HepG2 (cell line): Measurements from ENCODE around the gene SRRM4.

Experiments used
- TAF1 ChIP-seq: sonication (generic); formaldehyde crosslinking; IDR thresholded peaks from 2 replicates; pipeline ENCODE4 v1.4.0; 2020; ENCODE audit warnings: missing genetic modification reagents
- ZBTB20 ChIP-seq: sonication (generic); formaldehyde crosslinking; IDR thresholded peaks from 2 replicates; pipeline ENCODE4 v1.8.1; 2023; ENCODE audit warnings: missing genetic modification reagents, low read depth, mild to moderate bottlenecking, borderline replicate concordance
- TF ChIP-seq, protein P1 (sequence below): sonication (generic); formaldehyde crosslinking; IDR thresholded peaks from 2 replicates; pipeline ENCODE4 v1.4.0; 2020; ENCODE audit warnings: low read depth, missing genetic modification reagents

DNA sequence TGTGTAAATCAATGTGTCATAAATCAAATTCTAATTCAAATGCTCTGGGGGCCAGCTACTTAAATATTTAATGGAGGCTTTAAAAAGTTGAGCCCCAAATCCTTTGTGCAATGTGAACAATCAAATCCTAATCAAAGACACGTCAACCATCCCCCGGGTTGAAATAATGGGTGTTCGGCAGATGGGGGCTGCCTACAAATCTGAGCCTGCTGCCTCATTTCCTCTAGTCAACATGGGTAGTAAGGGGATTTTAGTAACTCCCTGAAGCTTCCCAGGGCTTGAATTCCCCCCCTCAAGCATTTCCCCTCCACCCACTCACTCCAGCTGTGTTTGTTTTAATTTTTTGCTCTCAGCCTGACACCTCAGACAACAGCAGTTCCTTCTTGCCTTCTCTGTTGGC, 37.8 kb downstream of the SRRM4 start:
- TF ChIP-seq TAF1 (CRISPR knock-in tag) (no peak), ZBTB20 (no peak)
- TF ChIP-seq, protein P1, sequence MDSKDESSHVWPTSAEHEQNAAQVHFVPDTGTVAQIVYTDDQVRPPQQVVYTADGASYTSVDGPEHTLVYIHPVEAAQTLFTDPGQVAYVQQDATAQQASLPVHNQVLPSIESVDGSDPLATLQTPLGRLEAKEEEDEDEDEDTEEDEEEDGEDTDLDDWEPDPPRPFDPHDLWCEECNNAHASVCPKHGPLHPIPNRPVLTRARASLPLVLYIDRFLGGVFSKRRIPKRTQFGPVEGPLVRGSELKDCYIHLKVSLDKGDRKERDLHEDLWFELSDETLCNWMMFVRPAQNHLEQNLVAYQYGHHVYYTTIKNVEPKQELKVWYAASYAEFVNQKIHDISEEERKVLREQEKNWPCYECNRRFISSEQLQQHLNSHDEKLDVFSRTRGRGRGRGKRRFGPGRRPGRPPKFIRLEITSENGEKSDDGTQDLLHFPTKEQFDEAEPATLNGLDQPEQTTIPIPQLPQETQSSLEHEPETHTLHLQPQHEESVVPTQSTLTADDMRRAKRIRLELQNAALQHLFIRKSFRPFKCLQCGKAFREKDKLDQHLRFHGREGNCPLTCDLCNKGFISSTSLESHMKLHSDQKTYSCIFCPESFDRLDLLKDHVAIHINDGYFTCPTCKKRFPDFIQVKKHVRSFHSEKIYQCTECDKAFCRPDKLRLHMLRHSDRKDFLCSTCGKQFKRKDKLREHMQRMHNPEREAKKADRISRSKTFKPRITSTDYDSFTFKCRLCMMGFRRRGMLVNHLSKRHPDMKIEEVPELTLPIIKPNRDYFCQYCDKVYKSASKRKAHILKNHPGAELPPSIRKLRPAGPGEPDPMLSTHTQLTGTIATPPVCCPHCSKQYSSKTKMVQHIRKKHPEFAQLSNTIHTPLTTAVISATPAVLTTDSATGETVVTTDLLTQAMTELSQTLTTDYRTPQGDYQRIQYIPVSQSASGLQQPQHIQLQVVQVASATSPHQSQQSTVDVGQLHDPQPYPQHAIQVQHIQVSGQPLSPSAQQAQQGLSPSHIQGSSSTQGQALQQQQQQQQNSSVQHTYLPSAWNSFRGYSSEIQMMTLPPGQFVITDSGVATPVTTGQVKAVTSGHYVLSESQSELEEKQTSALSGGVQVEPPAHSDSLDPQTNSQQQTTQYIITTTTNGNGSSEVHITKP (CRISPR knock-in tag): no peak
